ENCODE results near the gene LSP1. TPM values are rescaled to one million over a fixed set of nuclear protein-coding genes. Genes with fewer than 3 reads are reported as not detected.

The LSP1 gene
- total RNA-seq, 2 experiments from 2014 or later: 228 to 232 TPM

- DNase-seq (peak in 1 of 14 experiments; percentile 25), ATAC-seq (ENCODE audit: poor library complexity) (no peak)
- no peak for TF ChIP-seq CTCF (IDR thresholded peaks at IDR 0.05)
- no peaks in the 10 kb centered on the region for H3K36me3 ChIP-seq (ENCODE audit: insufficient read depth, low read length)
- Mint-ChIP-seq H3K27me3 (peaks cover 5% of the 10 kb centered on the region), H3K36me3 (ENCODE audit: low read depth) (no peaks in the 10 kb centered on the region), H3K4me1 (ENCODE audit: low read depth) (peaks cover 4% of the 10 kb centered on the region), H3K9me3 (no peaks in the 10 kb centered on the region), H3K27ac (no peak overlapping the region), H3K4me3 (no peak overlapping the region)
- intact Hi-C loops (cut with DNase I, micrococcal nuclease): loop anchor here in 1 of 2 experiments (5.0 kb wide), 1 partner anchor 67 kb away; no protein-coding TSS in a partner anchor
- no peak overlapping the region for H3K27ac ChIP-seq (ENCODE audit: low read depth in 1 of 2, low read length in 2 of 2)
- peaks cover 8 to 16% of the 10 kb centered on the region in 2 experiments for H3K27me3 ChIP-seq (ENCODE audit: control insufficient read depth in 1 of 2, insufficient read depth in 2 of 2, low read length in 2 of 2)
- CTCF ChIA-PET: interaction anchor here (1.2 to 7.0 kb wide), 4 partner anchors 141 to 318 kb away, joined by 3 to 116 read pairs (median 12); no protein-coding TSS in a partner anchor
- POLR2A ChIA-PET: no interaction called here
- peaks cover 0 to 3% of the 10 kb centered on the region in 2 experiments for H3K9me3 ChIP-seq (ENCODE audit: control insufficient read depth in 1 of 2, insufficient read depth in 1 of 2, low read length in 2 of 2)
- H3K4me1 ChIP-seq (ENCODE audit: insufficient read depth, low read length): peaks cover 23% of the 10 kb centered on the region
- H3K4me3 ChIP-seq (ENCODE audit: low read length): no peak overlapping the region
Measured at GRCh38 chr11:1834062-1834610, 18.7 kb upstream of the LSP1 start.

DNA sequence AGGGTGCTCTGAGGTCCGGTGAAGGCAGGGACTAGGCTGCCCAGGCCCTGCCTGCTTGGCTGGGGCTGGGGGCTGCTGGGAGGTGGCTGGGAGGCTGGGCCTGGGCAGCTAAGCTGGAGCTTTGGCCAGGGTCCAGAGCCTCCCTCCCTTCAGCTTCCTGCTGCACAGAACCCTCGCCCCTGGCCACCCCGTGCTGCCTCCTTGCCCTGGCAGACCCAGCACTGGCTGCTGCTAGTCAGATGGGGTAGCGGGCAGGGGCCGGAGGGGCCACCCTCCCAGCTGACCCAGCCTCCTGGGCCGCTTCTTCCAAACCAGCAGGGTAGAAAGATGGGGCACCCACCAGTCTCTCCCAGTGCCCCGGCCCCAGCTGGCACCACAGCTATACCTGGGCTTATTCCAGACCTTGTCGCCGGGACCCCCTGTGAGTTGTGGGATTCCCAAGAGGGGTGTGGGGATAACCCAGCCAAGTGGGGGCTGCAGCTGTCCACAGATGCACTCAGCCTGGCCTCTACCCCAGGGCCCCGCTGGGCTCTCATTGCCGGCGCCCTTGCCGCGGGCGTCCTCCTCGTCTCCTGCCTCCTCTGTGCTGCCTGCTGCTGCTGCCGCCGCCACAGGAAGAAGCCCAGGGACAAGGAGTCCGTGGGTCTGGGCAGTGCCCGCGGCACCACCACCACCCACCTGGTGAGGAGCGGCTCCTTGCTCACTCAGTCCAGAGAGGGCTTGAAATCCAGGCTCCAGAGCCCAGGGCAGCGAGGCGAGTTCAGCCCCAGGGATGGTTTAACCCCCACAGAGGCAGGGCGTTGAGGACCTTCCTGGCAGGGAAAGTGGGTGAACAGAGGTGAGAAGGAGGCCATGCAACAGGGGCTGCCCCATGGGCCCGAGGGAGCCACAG is 17.9 kb upstream of the LSP1 start, which contains the start of gene SYT8:
Gene SYT8, plus strand, starts transcription at position 212 of the 892 bp plus-strand sequence. Its CDS starts 116 bp downstream, at position 328.
- H3K4me1 Mint-ChIP-seq (ENCODE audit: low read depth): peaks cover 10% of the 10 kb centered on the region

More for the DNA sequence above, 17.9 kb upstream of the LSP1 start, which contains the start of gene SYT8:
- H3K27ac ChIP-seq (ENCODE audit: low read depth in 1 of 2, low read length in 2 of 2): no peak within 1 kb of the TSS
- no peak within 1 kb of the TSS for H3K4me3 Mint-ChIP-seq
- H3K36me3 Mint-ChIP-seq (ENCODE audit: low read depth): no peaks in the 10 kb centered on the region
- no peaks in the 10 kb centered on the region for H3K9me3 Mint-ChIP-seq
- H3K27me3 Mint-ChIP-seq: peaks cover 5% of the 10 kb centered on the region
- H3K36me3 ChIP-seq (ENCODE audit: insufficient read depth, low read length): no peaks in the 10 kb centered on the region
- no peak for TF ChIP-seq CTCF (IDR thresholded peaks at IDR 0.05)
- DNase-seq (peak in 2 of 14 experiments; percentile 4 to 29), ATAC-seq (ENCODE audit: poor library complexity) (no peak)
- ChIA-PET CTCF (interaction anchor here (1.2 to 7.0 kb wide), 2 partner anchors 142 to 182 kb away, joined by 3 to 116 read pairs; no protein-coding TSS in a partner anchor), POLR2A (no interaction called here)
- H3K27ac Mint-ChIP-seq: no peak within 1 kb of the TSS
- no peak within 1 kb of the TSS for H3K4me3 ChIP-seq (ENCODE audit: low read length)
- intact Hi-C loops (cut with DNase I, micrococcal nuclease): loop anchor here in 1 of 2 experiments (5.0 kb wide), 1 partner anchor 68 kb away; no protein-coding TSS in a partner anchor
- peaks cover 8 to 12% of the 10 kb centered on the region in 2 experiments for H3K27me3 ChIP-seq (ENCODE audit: control insufficient read depth in 1 of 2, insufficient read depth in 2 of 2, low read length in 2 of 2)
- H3K9me3 ChIP-seq (ENCODE audit: control insufficient read depth in 1 of 2, insufficient read depth in 1 of 2, low read length in 2 of 2): peaks cover 0 to 3% of the 10 kb centered on the region in 2 experiments
- H3K4me1 ChIP-seq (ENCODE audit: insufficient read depth, low read length): peaks cover 29% of the 10 kb centered on the region
